K562 (cell line): Measurements from ENCODE around the gene PTPN9. TPM values are rescaled to one million over a fixed set of nuclear protein-coding genes. Genes with fewer than 3 reads are reported as not detected.

ENCODE experiments used
- ATAC-seq: fragments of 200-7000 bp; cut with Tn5 transposase; 3 replicates; pipeline ENCODE4 v1.9.1; 2020; ENCODE audit warnings: moderate library complexity
- BruUV-seq: library from RNA; stranded (reverse); fragments of 400-500 nt; replicated peaks from 2 replicates; lab custom pipeline; 2021; lab: Mats Ljungman, UMichigan
- CTCF ChIA-PET: fragments of 300-600 bp; formaldehyde crosslinking; extraction: SDS; loops from one replicate; lab custom pipeline; 2021; ENCODE audit warnings: low intra/inter-chr PET ratio; lab: Yijun Ruan, JAX
- POLR2A ChIA-PET: fragments of 300-600, 350-650 bp; sonication (Branson Sonifier 250); formaldehyde crosslinking; extraction: SDS; loops from one replicate; lab custom pipeline; 2021; ENCODE audit warnings: antibody characterized with exemption, inconsistent platforms; lab: Yijun Ruan, JAX
- DNase-seq, 4 experiments: peaks; one replicate each; pipeline versions ENCODE4 v3.0.0 to v3.0.0-alpha.2; 2011 to 2018; ENCODE audit warnings: low spot score in 3 of 4, mixed read lengths in 3 of 4; ENCODE audit errors: extremely low read depth in 1 of 4
- FAIRE-seq: peaks from 2 replicates; lab custom pipeline; 2011; peaks lifted over from hg19 to GRCh38; lab: Jason Lieb, UNC
- H2AFZ ChIP-seq: 2 replicates; pipeline ENCODE4 v1.6.0; 2011; ENCODE audit warnings: low read depth, low read length, control low read depth, inconsistent platforms
- H3K27ac ChIP-seq: fragments of 200-600 bp; 3 replicates; pipeline ENCODE4 v1.8.0; 2011; ENCODE audit warnings: low read depth, mild to moderate bottlenecking, control low read depth, inconsistent platforms, low read length, moderate library complexity, mixed read lengths; ENCODE audit errors: extremely low read depth
- H3K27me3 ChIP-seq, 2 experiments: fragments of 300-600 bp in 1 of 2; 2 replicates in 1 of 2; 3 replicates in 1 of 2; pipeline versions ENCODE4 v1.6.0 to v1.8.0; 2011; ENCODE audit warnings: inconsistent platforms in 2 of 2, low read length in 2 of 2, mild to moderate bottlenecking in 1 of 2, mixed read lengths in 1 of 2, moderate library complexity in 1 of 2; ENCODE audit not compliant: control insufficient read depth in 2 of 2, insufficient read depth in 2 of 2
- H3K36me3 ChIP-seq: fragments of 300-600 bp; 3 replicates; pipeline ENCODE4 v1.8.0; 2011; ENCODE audit warnings: mild to moderate bottlenecking, low read length, inconsistent platforms; ENCODE audit not compliant: control insufficient read depth, insufficient read depth
- H3K4me1 ChIP-seq, 2 experiments: fragments of 200-600 bp in 1 of 2; replicated peaks in 1 of 2; 2 replicates in 1 of 2; 3 replicates in 1 of 2; pipeline versions ENCODE4 v1.5.1 to v1.8.0; 2011; ENCODE audit warnings: inconsistent platforms in 2 of 2, low read length in 2 of 2, mild to moderate bottlenecking in 1 of 2, mixed read lengths in 1 of 2, moderate library complexity in 1 of 2; ENCODE audit not compliant: control insufficient read depth in 2 of 2, insufficient read depth in 2 of 2
- H3K4me2 ChIP-seq: 2 replicates; pipeline ENCODE4 v1.6.1; 2011; ENCODE audit warnings: low read length, control low read depth, inconsistent platforms, mixed read lengths; ENCODE audit not compliant: insufficient read depth
- H3K4me3 ChIP-seq: fragments of 200-600 bp; sonication (generic), shearing (Covaris generic); 2 replicates; pipeline ENCODE4 v1.5.1; 2016; ENCODE audit warnings: control low read depth, inconsistent platforms
- H3K79me2 ChIP-seq: fragments of 200-600 bp; 3 replicates; pipeline ENCODE4 v1.8.0; 2011; ENCODE audit warnings: low read length, inconsistent platforms; ENCODE audit not compliant: control insufficient read depth, insufficient read depth
- H3K9ac ChIP-seq, 2 experiments: 2 replicates each; pipeline versions ENCODE4 v1.6.0 to v1.6.1; 2011; ENCODE audit warnings: low read depth in 2 of 2, low read length in 2 of 2, control low read depth in 1 of 2, inconsistent platforms in 1 of 2, mild to moderate bottlenecking in 1 of 2, mixed read lengths in 1 of 2; ENCODE audit not compliant: insufficient read depth in 1 of 2
- H3K9me1 ChIP-seq: one replicate; pipeline ENCODE4 v1.6.0; 2011; ENCODE audit warnings: inconsistent platforms, mild to moderate bottlenecking, low read length, moderate library complexity; ENCODE audit not compliant: control insufficient read depth, insufficient read depth
- H3K9me3 ChIP-seq: replicated peaks from 2 replicates; pipeline ENCODE4 v1.5.1; 2011; ENCODE audit warnings: low read depth, low read length, inconsistent platforms; ENCODE audit not compliant: control insufficient read depth, insufficient read depth
- H4K20me1 ChIP-seq: replicated peaks from 2 replicates; pipeline ENCODE4 v1.6.1; 2011; ENCODE audit warnings: low read length, inconsistent platforms, mixed read lengths; ENCODE audit not compliant: control insufficient read depth, insufficient read depth
- CREB3L1 ChIP-seq: fragments of 450-650 bp; IDR thresholded peaks from 2 replicates; pipeline ENCODE4 v1.6.1; 2014; ENCODE audit warnings: low read depth, mild to moderate bottlenecking, moderate library complexity, borderline replicate concordance
- EGR1 ChIP-seq: fragments of 450-650 bp; conservative IDR thresholded peaks from 2 replicates; pipeline ENCODE4 v1.6.1; 2017; ENCODE audit warnings: mild to moderate bottlenecking
- L3MBTL2 ChIP-seq: fragments of 450-650 bp; IDR thresholded peaks from 2 replicates; pipeline ENCODE4 v1.6.1; 2016; ENCODE audit warnings: mild to moderate bottlenecking, moderate library complexity
- MAX ChIP-seq: sonication (generic); formaldehyde crosslinking; IDR thresholded peaks from 2 replicates; pipeline ENCODE4 v1.9.0; 2022; ENCODE audit warnings: mild to moderate bottlenecking, missing genetic modification reagents
- NFE2L1 ChIP-seq: fragments of 450-650 bp; IDR thresholded peaks from 2 replicates; pipeline ENCODE4 v1.6.1; 2016; ENCODE audit warnings: missing genetic modification characterization, low read depth, mild to moderate bottlenecking, missing compliant biosample characterization, moderate library complexity, borderline replicate concordance
- PATZ1 ChIP-seq: fragments of 250-450 bp; sonication (Bioruptor Pico); IDR thresholded peaks from 2 replicates; pipeline ENCODE4 v1.5.0; 2020; ENCODE audit warnings: mild to moderate bottlenecking, borderline replicate concordance
- SLC30A9 ChIP-seq: fragments of 250-450 bp; sonication (Bioruptor Pico); IDR thresholded peaks from 2 replicates; pipeline ENCODE4 v1.8.0; 2022; ENCODE audit warnings: mild to moderate bottlenecking, moderate library complexity
- ZNF431 ChIP-seq: sonication (generic); formaldehyde crosslinking; IDR thresholded peaks from 2 replicates; pipeline ENCODE4 v1.8.0; 2022; ENCODE audit warnings: mild to moderate bottlenecking, missing genetic modification reagents
- WGBS: fragments of 100-300 bp; shearing (Covaris generic); methylation state at CpG from one replicate; pipeline ENCODE4 v1.1.6; 2016; ENCODE audit warnings: low coverage, mixed read lengths; ENCODE audit not compliant: insufficient coverage; ENCODE audit errors: missing lambda C conversion rate; 5-methylcytosine and 5-hydroxymethylcytosine counted together
- in situ Hi-C: fragments of 300-500 bp; cut with MboI; formaldehyde crosslinking; loops from 4 replicates; pipeline ENCODE4 v1.15.0; 2018; ENCODE audit warnings: inconsistent platforms, mixed read lengths
- intact Hi-C: fragments of 100-400 bp; cut with micrococcal nuclease; formaldehyde crosslinking; loops from 2 replicates; pipeline ENCODE4 v1.14.2; 2022
- polyA plus RNA-seq, 8 experiments: library from polyadenylated mRNA; depleted of rRNA in 4 of 8; stranded (reverse) in 5 of 8; unstranded in 3 of 8; fragments of >200 nt; fragmentation: Nextera tagmentation in 2 of 8; fragmentation: Illumina TruSeq in 1 of 8; extraction: Ambion mirVana in 2 of 8; extraction: Trizol in 1 of 8; gene quantifications; 2 replicates each; pipeline versions ENCODE4 v1.2.1 to v1.2.3, GENCODE V29; 2011 to 2014; ENCODE audit warnings: inconsistent platforms in 1 of 8, missing spikeins in 1 of 8
- total RNA-seq, 7 experiments: library from RNA; depleted of rRNA in 6 of 7; stranded (reverse); fragments of >200 nt in 6 of 7; fragmentation: Illumina TruSeq in 2 of 7; extraction: Trizol in 2 of 7; gene quantifications; 2 replicates each; pipeline versions ENCODE4 v1.2.1 to v1.2.3, GENCODE V29; 2011 to 2021; ENCODE audit warnings: low replicate concordance in 1 of 7

Gene PTPN9
- total and polyA plus RNA-seq, 9 of the 15 experiments (the other 6 are each of a cell fraction or from before 2014, with no cell fraction given) = 5.0 to 24.0 (median 14.2) TPM

- H3K9ac ChIP-seq = no peak overlapping the region
- peak; percentile 26 for FAIRE-seq
- DNase-seq = no peak
- CTCF ChIA-PET = no interaction called here
- no peaks in the 10 kb centered on the region for H3K9me1 ChIP-seq
- no peak overlapping the region for H3K27ac ChIP-seq
- H3K27me3 ChIP-seq = no peaks in the 10 kb centered on the region
- in situ Hi-C loops = no loop called here
- intact Hi-C loops = no loop called here
- H3K79me2 ChIP-seq = no peaks in the 10 kb centered on the region
- H2AFZ ChIP-seq = no peak overlapping the region
- H3K9me3 ChIP-seq = no peaks in the 10 kb centered on the region
- 26% methylated on average over 4 of the region's 4 CpGs for WGBS
- H3K4me1 ChIP-seq = peaks cover 5 to 13% of the 10 kb centered on the region in 2 experiments; a peak in 4 of 5 replicates
- no peak for TF ChIP-seq L3MBTL2
- TF ChIP-seq EGR1 = peak; percentile 84
- TF ChIP-seq, all 486 proteins: peak for 1
- POLR2A ChIA-PET = interaction anchor here (0.9 kb wide), 1 partner anchor 56 kb away, joined by 4 read pairs; the partner anchor contains the start of gene IMP3
- Histone ChIP-seq H3K4me3 (no peak overlapping the region), H4K20me1 (no peaks in the 10 kb centered on the region), H3K36me3 (no peaks in the 10 kb centered on the region), H3K4me2 (no peak overlapping the region)
- no peak for ATAC-seq
- BruUV-seq = no TSS peak
Observed at GRCh38 chr15:75584121-75584520, 5.0 kb upstream of the PTPN9 start.

- CTCF ChIA-PET = no interaction called here
Observed at GRCh38 chr15:75583701-75584100, 4.6 kb upstream of the PTPN9 start.

More at GRCh38 chr15:75583701-75584100, 4.6 kb upstream of the PTPN9 start:
- Histone ChIP-seq H3K9me3 (no peaks in the 10 kb centered on the region), H3K4me2 (no peak overlapping the region), H3K4me3 (no peak overlapping the region), H3K79me2 (peaks cover 4% of the 10 kb centered on the region; the same call in 2 of the 3 replicates), H4K20me1 (no peaks in the 10 kb centered on the region), H3K27me3 (no peaks in the 10 kb centered on the region), H2AFZ (no peak overlapping the region), H3K36me3 (no peaks in the 10 kb centered on the region), H3K9me1 (no peaks in the 10 kb centered on the region), H3K4me1 (peaks cover 5 to 17% of the 10 kb centered on the region in 2 experiments; a peak in 4 of 5 replicates), H3K9ac (no peak overlapping the region; a peak in 1 of 4 replicates), H3K27ac (no peak overlapping the region)
- WGBS = 16% methylated on average over 5 of the region's 5 CpGs
- peak; percentile 37 for FAIRE-seq
- in situ Hi-C loops = no loop called here
- no peak for ATAC-seq
- DNase-seq = no peak
- POLR2A ChIA-PET = interaction anchor here (0.9 kb wide), 1 partner anchor 56 kb away, joined by 4 read pairs; the partner anchor contains the start of gene IMP3
- BruUV-seq = no TSS peak
- no peak for TF ChIP-seq PATZ1 (CRISPR knock-in tag)
- no peak for TF ChIP-seq MAX (CRISPR knock-in tag)
- no peak for TF ChIP-seq SLC30A9 (CRISPR knock-in tag)
- no peak for TF ChIP-seq CREB3L1
- TF ChIP-seq ZNF431 = no peak
- TF ChIP-seq NFE2L1 (tag) = no peak
- intact Hi-C loops = no loop called here
